Upper lobe of left lung (tissue), 6 donors: ENCODE results near the gene AGBL5. TPM values are rescaled to one million over a fixed set of nuclear protein-coding genes. Genes with fewer than 3 reads are reported as not detected.

ENCODE experiments used
- ATAC-seq, 2 donors: fragments of 200-7000 bp; cut with Tn5 transposase; one replicate each; pipeline ENCODE4 v1.9.1; 2022; ENCODE audit warnings: mild to moderate bottlenecking in 2 of 2, moderate library complexity in 2 of 2; ENCODE audit not compliant: low FRiP score in 2 of 2
- DNase-seq, 2 donors: peaks; one replicate each; pipeline ENCODE4 v3.0.0-alpha.2; 2019 to 2020
- H3K27ac ChIP-seq, 4 donors: fragments of 200-600 bp; sonication (generic); one replicate each; pipeline ENCODE4 v1.5.1; 2016 to 2019
- H3K27me3 ChIP-seq, 4 donors: fragments of 200-600 bp; sonication (generic); one replicate each; pipeline ENCODE4 v1.5.1; 2017 to 2019
- H3K36me3 ChIP-seq, 4 donors: fragments of 200-600 bp; sonication (generic); one replicate each; pipeline ENCODE4 v1.5.1; 2016 to 2019
- H3K4me1 ChIP-seq, 4 donors: fragments of 200-600 bp; sonication (generic); one replicate each; pipeline ENCODE4 v1.5.1; 2018 to 2019
- H3K4me3 ChIP-seq, 4 donors: fragments of 200-600 bp; sonication (generic); one replicate each; pipeline ENCODE4 v1.5.1; 2017 to 2019; ENCODE audit warnings: mild to moderate bottlenecking in 2 of 4, moderate library complexity in 1 of 4
- H3K9me3 ChIP-seq, 4 donors: fragments of 200-600 bp; sonication (generic); one replicate each; pipeline ENCODE4 v1.5.1; 2018 to 2019
- CTCF ChIP-seq, 6 experiments: fragments of 450-650 bp in 4 of 6; fragments of 200-600 bp in 2 of 6; sonication (generic) in 2 of 6; IDR thresholded peaks; one replicate each; pipeline ENCODE4 v1.5.1; 2016 to 2019; ENCODE audit warnings: antibody characterized with exemption in 6 of 6
- EP300 ChIP-seq, 4 donors: sonication (generic); formaldehyde crosslinking; IDR thresholded peaks; one replicate each; pipeline ENCODE4 v1.5.1; 2017; ENCODE audit warnings: antibody characterized with exemption in 4 of 4, control low read depth in 2 of 4
- POLR2A ChIP-seq, 4 donors: fragments of 450-650 bp; IDR thresholded peaks; one replicate each; pipeline ENCODE4 v1.5.1; 2016 to 2017; ENCODE audit warnings: antibody characterized with exemption in 4 of 4, mild to moderate bottlenecking in 2 of 4
- POLR2AphosphoS5 ChIP-seq, 2 donors: sonication (generic); formaldehyde crosslinking; IDR thresholded peaks; one replicate each; pipeline ENCODE4 v1.5.1; 2017; ENCODE audit warnings: antibody characterized with exemption in 2 of 2
- WGBS, 2 donors: methylation state at CpG; one replicate each; pipeline ENCODE4 v1.1.5; 2017 to 2018; 5-methylcytosine and 5-hydroxymethylcytosine counted together
- total RNA-seq, 6 donors: library from RNA; depleted of rRNA in 4 of 6; stranded (reverse); fragments of >200 nt in 4 of 6; gene quantifications; one replicate each; pipeline versions ENCODE4 v1.1.0 to v1.2.1, GENCODE V29; 2016 to 2021
- donor health status: DM: no; HTN: no; CAD: no; lungs with moderate emphysema.
- donor health status: DM: no; HTN: yes; CAD: no; lungs with severe emphysema.

AGBL5 gene
- total RNA-seq, 6 donors from 2014 or later = 7.8 to 17.6 (median 14.3) TPM

GRCh38 chr2:27007416-27008374 lies 43.8 kb upstream of the AGBL5 start:
- Histone ChIP-seq H3K27ac (no peak overlapping the region), H3K4me3 (no peak overlapping the region), H3K4me1 (peaks cover 0 to 3% (median 0%) of the 10 kb centered on the region in 4 donors), H3K36me3 (no peaks in the 10 kb centered on the region), H3K27me3 (no peaks in the 10 kb centered on the region), H3K9me3 (no peaks in the 10 kb centered on the region)
- WGBS, 2 donors = 70 to 88% methylated on average over 8 of the region's 8 CpGs
- ATAC-seq = no peak
- DNase-seq = no peak
- TF ChIP-seq EP300 (IDR thresholded peaks at IDR 0.05) = no peak
- TF ChIP-seq POLR2AphosphoS5 (IDR thresholded peaks at IDR 0.05) = no peak
- no peak for TF ChIP-seq CTCF (IDR thresholded peaks at IDR 0.05)
- TF ChIP-seq POLR2A (IDR thresholded peaks at IDR 0.05) = no peak

- DNase-seq (no peak), ATAC-seq (no peak)
- no peak overlapping the region for H3K27ac ChIP-seq
- no peaks in the 10 kb centered on the region for H3K27me3 ChIP-seq
- H3K9me3 ChIP-seq = no peaks in the 10 kb centered on the region
- 88 to 90% methylated on average over 4 of the region's 4 CpGs for WGBS, 2 donors
- peaks cover 0 to 3% (median 0%) of the 10 kb centered on the region in 4 donors for H3K4me1 ChIP-seq
- no peak for TF ChIP-seq POLR2AphosphoS5 (IDR thresholded peaks at IDR 0.05)
- no peak for TF ChIP-seq POLR2A (IDR thresholded peaks at IDR 0.05)
- no peak for TF ChIP-seq CTCF (IDR thresholded peaks at IDR 0.05)
- no peak for TF ChIP-seq EP300 (IDR thresholded peaks at IDR 0.05)
- H3K4me3 ChIP-seq = no peak overlapping the region
- no peaks in the 10 kb centered on the region for H3K36me3 ChIP-seq
Observed at GRCh38 chr2:27008678-27009077, 42.8 kb upstream of the AGBL5 start.

- no peak for ATAC-seq
- no peaks in the 10 kb centered on the region for H3K27me3 ChIP-seq
- H3K9me3 ChIP-seq = no peaks in the 10 kb centered on the region
- H3K4me1 ChIP-seq = peaks cover 0 to 3% (median 0%) of the 10 kb centered on the region in 4 donors
- H3K27ac ChIP-seq = no peak overlapping the region
- no peaks in the 10 kb centered on the region for H3K36me3 ChIP-seq
- no peak for DNase-seq
- no peak overlapping the region for H3K4me3 ChIP-seq
- TF ChIP-seq CTCF (IDR thresholded peaks at IDR 0.05) (no peak), POLR2A (IDR thresholded peaks at IDR 0.05) (no peak), EP300 (IDR thresholded peaks at IDR 0.05) (no peak), POLR2AphosphoS5 (IDR thresholded peaks at IDR 0.05) (no peak)
Observed at GRCh38 chr2:27009083-27009482, 42.4 kb upstream of the AGBL5 start.

DNA sequence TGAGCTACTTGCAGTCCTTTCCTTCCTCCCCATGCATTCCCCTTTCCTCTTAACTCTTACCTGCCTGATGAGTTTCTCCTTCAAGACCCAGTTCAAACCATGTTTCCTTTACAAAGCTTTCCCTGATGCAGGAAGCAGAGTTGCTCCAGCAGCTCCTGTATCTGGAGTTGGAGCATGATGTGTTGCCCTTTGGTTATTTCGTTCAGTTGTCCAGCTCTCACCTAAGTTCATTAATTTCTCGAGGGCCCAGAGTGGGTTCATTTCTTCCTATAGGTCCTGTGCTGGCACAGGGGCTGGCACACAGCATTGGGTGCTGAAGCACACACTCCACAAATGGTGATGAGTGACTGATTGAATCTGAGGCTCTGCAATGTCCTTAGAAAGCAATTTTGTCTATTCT lies 41.8 kb upstream of the AGBL5 start:
- 78 to 81% methylated on average over 2 of the region's 2 CpGs for WGBS, 2 donors

More for the DNA sequence above, 41.8 kb upstream of the AGBL5 start:
- TF ChIP-seq POLR2A (IDR thresholded peaks at IDR 0.05) (no peak), EP300 (IDR thresholded peaks at IDR 0.05) (no peak), CTCF (IDR thresholded peaks at IDR 0.05) (no peak), POLR2AphosphoS5 (IDR thresholded peaks at IDR 0.05) (no peak)
- Histone ChIP-seq H3K4me1 (peaks cover 0 to 3% (median 0%) of the 10 kb centered on the region in 4 donors), H3K9me3 (no peaks in the 10 kb centered on the region), H3K27ac (no peak overlapping the region), H3K4me3 (no peak overlapping the region), H3K27me3 (no peaks in the 10 kb centered on the region), H3K36me3 (no peaks in the 10 kb centered on the region)
- DNase-seq = no peak
- no peak for ATAC-seq
